AG10803 (cell line): Measurements from ENCODE around the gene KLRD1.
A peak's percentile ranks its signal among the peaks of the same experiment; 100 is the strongest.
"Not testable (repeated sequence)": the region's sequence is repeated elsewhere in the genome, so short reads cannot be mapped to it uniquely, and the experiment has no call there.

Experiments used
- DNase-seq: peaks from one replicate; pipeline ENCODE4 v3.0.0; 2010; ENCODE audit warnings: low read depth
- H3K4me3 ChIP-seq: 2 replicates; pipeline ENCODE4 v1.5.1; 2011; ENCODE audit warnings: mild to moderate bottlenecking, low read length, control low read depth
- CTCF ChIP-seq: conservative IDR thresholded peaks from 2 replicates; pipeline ENCODE4 v1.5.1; 2011; ENCODE audit warnings: mild to moderate bottlenecking, low read length, control low read depth, inconsistent platforms

KLRD1 gene

GRCh38 chr12:10364815-10365622 is 57.3 kb downstream of the KLRD1 start:
- H3K4me3 ChIP-seq, result peak overlapping the region; percentile 79
- TF ChIP-seq CTCF, result no peak
- peak; percentile 72 for DNase-seq

- peak; percentile 42 for TF ChIP-seq CTCF
- peak; percentile 34 for DNase-seq
- H3K4me3 ChIP-seq, result peak overlapping the region; percentile 79
Observed at GRCh38 chr12:10365696-10366405, 58.2 kb downstream of the KLRD1 start.

GRCh38 chr12:10366875-10367274 is 59.2 kb downstream of the KLRD1 start:
- peak; percentile 49 for TF ChIP-seq CTCF
- no peak overlapping the region for H3K4me3 ChIP-seq
- DNase-seq, result peak; percentile 63

- H3K4me3 ChIP-seq, DNase-seq: not testable (repeated sequence)
Observed at GRCh38 chr12:10367714-10368113, 60.0 kb downstream of the KLRD1 start.

GRCh38 chr12:10368206-10369171 is 60.8 kb downstream of the KLRD1 start:
- H3K4me3 ChIP-seq, result no peak overlapping the region

GRCh38 chr12:10369557-10370415 is 62.1 kb downstream of the KLRD1 start:
- DNase-seq, result no peak
- TF ChIP-seq CTCF, result no peak
- H3K4me3 ChIP-seq, result no peak overlapping the region

More at GRCh38 chr12:10368206-10369171, 60.8 kb downstream of the KLRD1 start:
- no peak for DNase-seq
- TF ChIP-seq CTCF, result no peak

GRCh38 chr12:10371893-10372535 is 64.3 kb downstream of the KLRD1 start:
- not testable (repeated sequence) for DNase-seq, H3K4me3 ChIP-seq
